Measurements from ENCODE around the gene EIF1B. TPM values are rescaled to one million over a fixed set of nuclear protein-coding genes. Genes with fewer than 3 reads are reported as not detected.

Gene EIF1B
- total RNA-seq, 1 experiment from 2014 or later, result 10.0 TPM

DNA sequence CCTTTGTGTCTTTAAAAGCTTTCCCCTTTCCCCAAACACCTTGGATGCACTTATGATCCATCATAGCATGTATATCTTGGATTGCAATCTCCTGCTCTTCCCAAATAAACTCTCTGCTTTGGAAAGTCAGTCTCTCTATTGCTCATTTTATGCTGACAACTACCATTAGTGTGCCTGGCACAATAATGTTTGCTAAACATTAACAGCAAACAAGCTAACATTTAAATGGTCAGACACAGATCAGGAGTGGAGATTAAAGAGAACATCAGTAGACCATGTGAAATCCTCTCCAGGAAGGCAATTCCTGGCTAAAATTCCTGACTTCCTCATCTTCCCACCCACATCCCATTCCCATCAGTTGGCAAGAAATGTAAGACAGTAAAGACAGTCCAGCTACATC, 44.3 kb upstream of the EIF1B start:
- H3K4me3 ChIP-seq (ENCODE audit: low read length), result no peak overlapping the region
- no peaks in the 10 kb centered on the region for H3K9me3 ChIP-seq (ENCODE audit: low read length)
- no peaks in the 10 kb centered on the region for H3K9me2 ChIP-seq (replicated peaks; ENCODE audit: low read length)
- H3F3A ChIP-seq (ENCODE audit: low read length, unreplicated experiment), result no peaks in the 10 kb centered on the region
- no peak overlapping the region for H3K9ac ChIP-seq (ENCODE audit: low read length)
- ChIA-PET CTCF (interaction anchor here (0.6 kb wide), 1 partner anchor 44 kb away, joined by 4 read pairs; no protein-coding TSS in a partner anchor), POLR2A (ENCODE audit: unreplicated experiment) (no interaction called here)
- no TSS peak for BruUV-seq (replicated peaks)
- no peak overlapping the region for H3K27ac ChIP-seq (ENCODE audit: low read length)
- ATAC-seq, result no peak
- H3K4me2 ChIP-seq (ENCODE audit: low read length), result no peak overlapping the region
- no peaks in the 10 kb centered on the region for H3K79me2 ChIP-seq (ENCODE audit: low read length)
- intact Hi-C loops (cut with micrococcal nuclease), result no loop called here
- peaks cover 74% of the 10 kb centered on the region for H3K27me3 ChIP-seq (ENCODE audit: low read length)
- no peak for DNase-seq
- H4K20me1 ChIP-seq (ENCODE audit: low read length), result no peaks in the 10 kb centered on the region
- TF ChIP-seq EZH2 (IDR thresholded peaks at IDR 0.05; ENCODE audit: low read length, unreplicated experiment), result no peak
- TF ChIP-seq, protein P1, sequence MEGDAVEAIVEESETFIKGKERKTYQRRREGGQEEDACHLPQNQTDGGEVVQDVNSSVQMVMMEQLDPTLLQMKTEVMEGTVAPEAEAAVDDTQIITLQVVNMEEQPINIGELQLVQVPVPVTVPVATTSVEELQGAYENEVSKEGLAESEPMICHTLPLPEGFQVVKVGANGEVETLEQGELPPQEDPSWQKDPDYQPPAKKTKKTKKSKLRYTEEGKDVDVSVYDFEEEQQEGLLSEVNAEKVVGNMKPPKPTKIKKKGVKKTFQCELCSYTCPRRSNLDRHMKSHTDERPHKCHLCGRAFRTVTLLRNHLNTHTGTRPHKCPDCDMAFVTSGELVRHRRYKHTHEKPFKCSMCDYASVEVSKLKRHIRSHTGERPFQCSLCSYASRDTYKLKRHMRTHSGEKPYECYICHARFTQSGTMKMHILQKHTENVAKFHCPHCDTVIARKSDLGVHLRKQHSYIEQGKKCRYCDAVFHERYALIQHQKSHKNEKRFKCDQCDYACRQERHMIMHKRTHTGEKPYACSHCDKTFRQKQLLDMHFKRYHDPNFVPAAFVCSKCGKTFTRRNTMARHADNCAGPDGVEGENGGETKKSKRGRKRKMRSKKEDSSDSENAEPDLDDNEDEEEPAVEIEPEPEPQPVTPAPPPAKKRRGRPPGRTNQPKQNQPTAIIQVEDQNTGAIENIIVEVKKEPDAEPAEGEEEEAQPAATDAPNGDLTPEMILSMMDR (conservative IDR thresholded peaks at IDR 0.05; ENCODE audit: low read depth, low read length), result no peak
- TF ChIP-seq EZH2phosphoT487 (IDR thresholded peaks at IDR 0.05; ENCODE audit: borderline replicate concordance, low read length), result no peak
- H3K4me1 ChIP-seq (ENCODE audit: insufficient read depth, low read length), result no peaks in the 10 kb centered on the region
- no peaks in the 10 kb centered on the region for H3K36me3 ChIP-seq (ENCODE audit: low read depth, low read length)
- H2AFZ ChIP-seq (ENCODE audit: low read length), result no peak overlapping the region

DNA sequence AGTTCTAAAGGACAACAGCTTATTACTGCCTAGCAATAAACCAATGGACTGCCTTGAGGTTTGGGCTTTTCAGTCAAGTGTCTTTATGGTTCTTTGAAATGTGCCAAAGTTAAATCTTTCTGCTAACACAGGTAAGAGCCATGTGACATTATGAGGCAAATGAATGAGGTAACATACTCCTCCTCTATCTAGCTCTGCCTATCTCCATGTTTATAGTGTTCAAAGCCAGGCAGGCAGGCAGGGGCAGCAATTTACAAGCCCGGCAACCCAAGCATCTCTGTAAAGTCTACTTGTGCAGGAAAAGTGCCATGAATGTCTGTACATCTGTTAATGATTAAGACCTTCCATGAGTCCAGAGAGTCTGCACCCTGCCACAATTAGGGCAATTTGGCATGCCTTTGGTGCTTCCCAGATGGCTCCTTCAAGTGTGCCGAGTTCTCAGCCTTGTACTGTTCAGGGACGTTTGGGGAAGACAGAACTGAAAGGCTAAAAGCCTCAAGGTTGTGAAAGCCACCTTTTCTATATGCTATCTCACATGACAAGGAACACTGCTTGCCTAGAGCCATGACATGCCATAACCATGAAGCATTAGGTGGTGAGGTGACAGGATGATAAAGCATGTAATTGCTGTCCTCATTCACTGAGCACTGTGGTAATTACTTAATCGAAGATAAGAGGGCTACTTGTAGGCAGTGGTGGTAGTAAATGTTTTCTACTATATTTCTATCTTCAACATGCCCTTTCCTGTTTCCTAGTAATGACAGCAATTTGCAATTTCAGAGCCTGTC, 41.4 kb upstream of the EIF1B start:
- peaks cover 61% of the 10 kb centered on the region for H3K27me3 ChIP-seq (ENCODE audit: low read length)
- H3K4me3 ChIP-seq (ENCODE audit: low read length), result no peak overlapping the region
- intact Hi-C loops (cut with micrococcal nuclease), result no loop called here
- DNase-seq (no peak), ATAC-seq (no peak)
- no peaks in the 10 kb centered on the region for H3K9me2 ChIP-seq (replicated peaks; ENCODE audit: low read length)
- no peaks in the 10 kb centered on the region for H3F3A ChIP-seq (ENCODE audit: low read length, unreplicated experiment)
- no peak overlapping the region for H3K9ac ChIP-seq (ENCODE audit: low read length)
- no peak overlapping the region for H3K27ac ChIP-seq (ENCODE audit: low read length)
- no peaks in the 10 kb centered on the region for H3K36me3 ChIP-seq (ENCODE audit: low read depth, low read length)
- no peaks in the 10 kb centered on the region for H3K79me2 ChIP-seq (ENCODE audit: low read length)
- TF ChIP-seq EZH2phosphoT487 (IDR thresholded peaks at IDR 0.05; ENCODE audit: borderline replicate concordance, low read length) (no peak), EZH2 (IDR thresholded peaks at IDR 0.05; ENCODE audit: low read length, unreplicated experiment) (no peak)
- TF ChIP-seq, protein P1 (conservative IDR thresholded peaks at IDR 0.05; ENCODE audit: low read depth, low read length), result no peak
- H2AFZ ChIP-seq (ENCODE audit: low read length), result no peak overlapping the region
- H3K4me1 ChIP-seq (ENCODE audit: insufficient read depth, low read length), result no peaks in the 10 kb centered on the region
- ChIA-PET POLR2A (ENCODE audit: unreplicated experiment) (no interaction called here), CTCF (no interaction called here)
- no peaks in the 10 kb centered on the region for H4K20me1 ChIP-seq (ENCODE audit: low read length)
- no peak overlapping the region for H3K4me2 ChIP-seq (ENCODE audit: low read length)
- no TSS peak for BruUV-seq (replicated peaks)
- no peaks in the 10 kb centered on the region for H3K9me3 ChIP-seq (ENCODE audit: low read length)

DNA sequence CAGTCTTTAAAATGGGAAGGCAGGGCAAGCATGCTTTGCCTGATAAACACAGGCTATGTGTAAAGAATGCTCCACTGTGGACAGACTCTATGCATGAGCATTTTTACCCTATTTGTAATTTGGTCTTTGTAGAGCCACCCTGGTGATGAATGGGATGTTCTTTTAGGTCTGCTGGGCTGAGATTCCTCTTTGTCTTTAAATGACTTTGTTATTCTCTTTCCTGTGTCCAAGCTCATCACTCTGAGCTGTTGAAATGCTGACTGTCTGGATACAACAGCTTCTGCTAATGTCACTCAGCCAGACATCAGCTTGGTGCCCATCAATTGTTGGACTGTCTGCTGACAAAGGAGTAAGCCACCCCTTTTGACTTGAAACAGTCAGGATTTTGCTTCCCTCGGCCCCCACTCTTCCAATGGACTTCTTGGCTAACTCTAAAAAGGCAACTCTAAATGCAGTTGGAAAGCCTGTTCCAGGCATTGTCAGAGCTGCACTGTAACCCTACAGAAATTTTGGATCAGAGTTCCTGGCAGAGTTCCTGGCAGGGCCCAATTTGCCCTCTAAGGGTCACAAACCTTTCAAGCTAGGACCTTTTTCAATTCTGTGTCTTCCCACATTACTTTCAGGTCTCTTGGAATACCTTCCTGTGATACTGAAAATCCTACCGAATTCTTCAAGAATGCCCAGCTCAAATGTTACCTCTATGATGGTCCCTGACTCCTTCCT, 40.5 kb upstream of the EIF1B start:
- Histone ChIP-seq H3K27me3 (ENCODE audit: low read length) (peaks cover 56% of the 10 kb centered on the region), H3K4me3 (ENCODE audit: low read length) (no peak overlapping the region), H3K79me2 (ENCODE audit: low read length) (no peaks in the 10 kb centered on the region), H3K27ac (ENCODE audit: low read length) (no peak overlapping the region), H3K36me3 (ENCODE audit: low read depth, low read length) (no peaks in the 10 kb centered on the region), H3K9me3 (ENCODE audit: low read length) (no peaks in the 10 kb centered on the region), H3K4me2 (ENCODE audit: low read length) (no peak overlapping the region), H3F3A (ENCODE audit: low read length, unreplicated experiment) (no peaks in the 10 kb centered on the region), H4K20me1 (ENCODE audit: low read length) (no peaks in the 10 kb centered on the region), H3K9me2 (replicated peaks; ENCODE audit: low read length) (no peaks in the 10 kb centered on the region), H3K4me1 (ENCODE audit: insufficient read depth, low read length) (no peaks in the 10 kb centered on the region), H3K9ac (ENCODE audit: low read length) (no peak overlapping the region), H2AFZ (ENCODE audit: low read length) (no peak overlapping the region)
- ChIA-PET CTCF (no interaction called here), POLR2A (ENCODE audit: unreplicated experiment) (no interaction called here)
- DNase-seq (no peak), ATAC-seq (no peak)
- intact Hi-C loops (cut with micrococcal nuclease), result no loop called here
- TF ChIP-seq, protein P1 (conservative IDR thresholded peaks at IDR 0.05; ENCODE audit: low read depth, low read length), result no peak
- no peak for TF ChIP-seq EZH2 (IDR thresholded peaks at IDR 0.05; ENCODE audit: low read length, unreplicated experiment)
- TF ChIP-seq EZH2phosphoT487 (IDR thresholded peaks at IDR 0.05; ENCODE audit: borderline replicate concordance, low read length), result no peak
- no TSS peak for BruUV-seq (replicated peaks)

All from PC-3 (cell line).